IPS-20b (cell line): Measurements from ENCODE around the gene SFXN1.
A peak's percentile ranks its signal among the peaks of the same experiment; 100 is the strongest.
"Not testable (repeated sequence)": the region's sequence is repeated elsewhere in the genome, so short reads cannot be mapped to it uniquely, and the experiment has no call there.

ENCODE experiments used
- H3K27ac ChIP-seq: one replicate; pipeline ENCODE4 v1.5.1; 2013; ENCODE audit warnings: low read length
- H3K27me3 ChIP-seq: 2 replicates; pipeline ENCODE4 v1.6.1; 2013; ENCODE audit warnings: mild to moderate bottlenecking, low read length, inconsistent platforms; ENCODE audit not compliant: insufficient read depth
- H3K36me3 ChIP-seq: 2 replicates; pipeline ENCODE4 v1.6.1; 2013; ENCODE audit warnings: low read depth, mild to moderate bottlenecking, inconsistent platforms, low read length, moderate library complexity; ENCODE audit not compliant: insufficient read depth
- H3K4me1 ChIP-seq: 2 replicates; pipeline ENCODE4 v1.6.1; 2013; ENCODE audit warnings: mild to moderate bottlenecking, control low read depth, inconsistent platforms, low read length, moderate library complexity; ENCODE audit not compliant: insufficient read depth
- H3K4me3 ChIP-seq: 2 replicates; pipeline ENCODE4 v1.5.1; 2013; ENCODE audit warnings: mild to moderate bottlenecking, low read length, inconsistent platforms
- H3K9ac ChIP-seq: 2 replicates; pipeline ENCODE4 v1.6.1; 2013; ENCODE audit warnings: low read depth, mild to moderate bottlenecking, inconsistent platforms, low read length, moderate library complexity
- H3K9me3 ChIP-seq: 2 replicates; pipeline ENCODE4 v1.6.1; 2013; ENCODE audit warnings: mild to moderate bottlenecking, low read depth, low read length, inconsistent platforms; ENCODE audit not compliant: insufficient read depth

The SFXN1 gene, protein sequence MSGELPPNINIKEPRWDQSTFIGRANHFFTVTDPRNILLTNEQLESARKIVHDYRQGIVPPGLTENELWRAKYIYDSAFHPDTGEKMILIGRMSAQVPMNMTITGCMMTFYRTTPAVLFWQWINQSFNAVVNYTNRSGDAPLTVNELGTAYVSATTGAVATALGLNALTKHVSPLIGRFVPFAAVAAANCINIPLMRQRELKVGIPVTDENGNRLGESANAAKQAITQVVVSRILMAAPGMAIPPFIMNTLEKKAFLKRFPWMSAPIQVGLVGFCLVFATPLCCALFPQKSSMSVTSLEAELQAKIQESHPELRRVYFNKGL

DNA sequence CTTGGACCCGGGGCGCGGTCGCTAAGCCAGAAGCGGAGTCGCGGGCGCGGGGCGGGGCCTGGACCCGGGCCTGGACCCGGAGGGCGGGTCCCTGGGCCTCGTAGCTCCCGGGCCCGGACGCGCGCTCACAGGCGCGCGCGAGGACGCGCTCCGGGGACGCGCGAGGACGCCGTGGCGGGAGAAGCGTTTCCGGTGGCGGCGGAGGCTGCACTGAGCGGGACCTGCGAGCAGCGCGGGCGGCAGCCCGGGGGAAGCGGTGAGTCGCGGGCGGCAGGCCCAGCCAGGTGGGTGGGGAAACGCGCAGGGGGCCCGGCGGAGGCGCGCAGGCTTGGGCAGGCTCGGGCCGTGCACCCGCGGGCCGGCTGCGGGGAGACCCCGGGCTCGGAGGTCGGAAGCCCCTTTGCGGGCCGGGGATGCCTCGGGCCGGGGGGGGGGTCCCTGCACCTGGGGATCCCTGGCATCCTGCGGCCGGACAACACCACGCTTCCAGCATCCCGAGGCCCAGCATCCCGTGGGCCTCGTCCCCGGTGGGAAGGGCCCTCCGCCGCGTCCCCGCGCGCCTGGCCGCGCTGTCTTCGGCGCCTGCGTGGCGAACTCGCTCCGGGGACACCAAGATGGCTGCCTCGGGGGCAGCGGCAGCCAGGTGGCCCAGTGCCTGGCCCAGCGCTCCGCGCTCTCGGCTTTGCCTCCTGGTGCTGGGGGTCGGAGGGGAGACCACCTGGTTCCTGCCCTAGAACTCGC is at the start of gene SFXN1:
SFXN1 (plus strand) TSS at position 177 of the 741 bp plus-strand sequence. CDS start 13,544 bp downstream, outside the sequence.
- H3K36me3 ChIP-seq: peaks cover 34% of the 10 kb centered on the region
- H3K27me3 ChIP-seq: peaks cover 19% of the 10 kb centered on the region
- no peak within 1 kb of the TSS for H3K27ac ChIP-seq

DNA sequence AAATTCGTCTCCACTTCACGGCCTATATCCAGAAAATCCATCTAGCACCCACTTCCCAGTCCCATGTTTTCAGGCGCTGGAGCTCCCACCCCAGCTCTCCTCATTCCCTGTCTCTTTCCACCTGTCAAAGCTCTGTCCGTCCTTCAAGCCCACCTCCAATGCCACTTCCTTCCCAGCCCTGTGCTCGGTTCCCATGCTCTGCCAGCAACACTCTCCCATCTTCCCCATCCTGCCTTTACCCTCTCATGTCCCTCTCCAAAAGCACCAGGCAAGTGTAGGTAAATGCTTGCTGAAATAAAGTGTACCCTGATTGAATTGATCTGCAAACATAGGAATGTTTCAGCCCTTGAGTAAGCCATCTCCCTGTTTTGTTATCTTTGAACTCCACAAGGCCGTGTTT is 43.6 kb upstream of the SFXN1 start:
- Histone ChIP-seq H3K4me3 (peak overlapping the region; percentile 24; the same call in 1 of the 2 replicates), H3K27me3 (no peaks in the 10 kb centered on the region), H3K9me3 (no peaks in the 10 kb centered on the region), H3K36me3 (no peaks in the 10 kb centered on the region), H3K27ac (no peak overlapping the region), H3K4me1 (peaks cover 24% of the 10 kb centered on the region), H3K9ac (no peak overlapping the region; the same call in 1 of the 2 replicates)

More for the DNA sequence above, at the start of gene SFXN1:
- Histone ChIP-seq H3K9me3 (no peaks in the 10 kb centered on the region), H3K4me3 (peak within 1 kb of the TSS; percentile 94), H3K4me1 (peaks cover 6% of the 10 kb centered on the region; the same call in 1 of the 2 replicates), H3K9ac (peak within 1 kb of the TSS; percentile 86; the same call in 1 of the 2 replicates)

DNA sequence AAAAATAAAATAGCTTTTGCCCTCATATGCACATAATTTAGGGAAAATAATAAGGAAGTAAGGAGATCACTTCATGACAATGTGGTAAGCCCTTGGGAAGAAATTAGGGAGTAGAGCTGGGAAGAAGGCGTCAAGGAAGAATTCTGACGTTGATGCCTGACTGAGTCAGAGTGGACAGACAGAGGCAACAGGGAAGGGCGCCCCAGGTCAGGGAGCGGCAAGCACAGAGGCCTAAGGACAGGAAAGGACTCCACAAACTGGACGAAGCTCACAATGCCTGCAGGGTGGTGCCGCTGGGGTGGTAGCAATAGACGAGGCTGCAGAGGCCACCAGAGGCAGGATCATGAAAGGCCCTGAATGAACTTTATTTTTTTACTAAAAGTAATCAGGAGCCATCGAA is 42.0 kb upstream of the SFXN1 start:
- H3K27ac ChIP-seq: no peak overlapping the region
- H3K27me3 ChIP-seq: peaks cover 2% of the 10 kb centered on the region; the same call in 1 of the 2 replicates
- H3K9ac ChIP-seq: no peak overlapping the region
- no peaks in the 10 kb centered on the region for H3K9me3 ChIP-seq
- H3K4me3 ChIP-seq: no peak overlapping the region
- H3K36me3 ChIP-seq: no peaks in the 10 kb centered on the region
- H3K4me1 ChIP-seq: peaks cover 24% of the 10 kb centered on the region

DNA sequence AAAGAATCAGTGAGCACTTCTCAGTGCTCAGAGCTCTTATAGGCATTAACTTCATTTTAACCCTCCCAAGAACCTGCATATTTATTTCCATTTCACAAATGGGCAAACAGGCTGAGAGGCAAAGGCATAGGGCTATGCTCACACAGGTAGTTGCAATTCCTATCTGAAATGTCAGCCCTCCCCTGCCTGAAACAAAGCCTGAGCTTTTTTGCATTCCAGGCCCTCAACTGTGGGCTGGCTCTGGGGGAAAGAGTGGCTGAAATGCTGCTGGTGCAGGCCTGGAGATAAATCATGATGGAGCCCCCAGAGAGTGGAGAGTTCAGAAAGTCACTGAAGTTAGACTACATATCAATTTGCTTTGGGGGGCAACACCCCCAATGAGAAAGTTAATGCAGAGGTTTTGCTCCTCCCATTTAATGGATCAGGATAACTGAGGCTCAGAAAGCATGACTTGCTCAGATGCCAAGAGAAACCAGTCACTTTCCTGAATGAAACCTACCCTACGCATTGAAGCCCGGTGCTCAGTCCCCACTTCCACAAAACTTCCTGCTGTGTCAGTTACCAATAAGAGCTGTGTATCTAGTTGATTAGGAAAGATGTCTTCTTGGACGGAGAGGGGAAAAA is 40.0 kb upstream of the SFXN1 start:
- no peak overlapping the region for H3K9ac ChIP-seq
- no peak overlapping the region for H3K27ac ChIP-seq
- H3K4me3 ChIP-seq: no peak overlapping the region
- no peaks in the 10 kb centered on the region for H3K36me3 ChIP-seq
- no peaks in the 10 kb centered on the region for H3K9me3 ChIP-seq
- peaks cover 22% of the 10 kb centered on the region for H3K27me3 ChIP-seq
- H3K4me1 ChIP-seq: peaks cover 24% of the 10 kb centered on the region

DNA sequence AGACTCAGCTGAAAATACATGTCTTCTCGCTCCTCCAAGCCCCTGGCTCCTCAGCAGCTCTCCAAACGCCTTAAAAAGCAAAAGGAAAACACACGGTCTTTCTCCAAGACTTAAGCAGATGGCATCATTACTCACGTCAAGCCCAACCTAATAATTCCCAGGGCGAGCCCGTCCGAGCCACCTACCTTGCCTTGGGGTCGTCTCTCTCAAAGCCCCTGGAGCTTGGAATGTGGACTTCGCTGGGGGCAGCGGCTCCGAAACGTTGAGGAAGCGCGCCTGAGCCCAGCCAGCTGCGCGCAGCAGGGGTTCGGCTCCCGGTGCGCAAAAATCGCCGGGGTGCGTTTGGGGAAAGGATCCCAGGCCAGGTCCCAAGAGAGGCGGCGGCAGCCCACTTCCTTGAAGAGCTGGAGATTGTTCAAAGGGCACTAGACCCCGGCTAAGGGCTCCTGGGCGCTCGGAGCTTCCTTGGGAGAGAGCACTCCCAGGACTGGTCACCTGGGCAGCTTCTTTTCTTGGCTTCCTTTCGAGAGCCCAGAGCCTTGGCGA is 34.8 kb upstream of the SFXN1 start:
- peak overlapping the region; percentile 66 for H3K4me3 ChIP-seq
- no peaks in the 10 kb centered on the region for H3K36me3 ChIP-seq
- peaks cover 5% of the 10 kb centered on the region; the same call in 1 of the 2 replicates for H3K4me1 ChIP-seq
- peaks cover 68% of the 10 kb centered on the region for H3K27me3 ChIP-seq
- H3K9me3 ChIP-seq: no peaks in the 10 kb centered on the region
- no peak overlapping the region for H3K9ac ChIP-seq
- no peak overlapping the region for H3K27ac ChIP-seq

DNA sequence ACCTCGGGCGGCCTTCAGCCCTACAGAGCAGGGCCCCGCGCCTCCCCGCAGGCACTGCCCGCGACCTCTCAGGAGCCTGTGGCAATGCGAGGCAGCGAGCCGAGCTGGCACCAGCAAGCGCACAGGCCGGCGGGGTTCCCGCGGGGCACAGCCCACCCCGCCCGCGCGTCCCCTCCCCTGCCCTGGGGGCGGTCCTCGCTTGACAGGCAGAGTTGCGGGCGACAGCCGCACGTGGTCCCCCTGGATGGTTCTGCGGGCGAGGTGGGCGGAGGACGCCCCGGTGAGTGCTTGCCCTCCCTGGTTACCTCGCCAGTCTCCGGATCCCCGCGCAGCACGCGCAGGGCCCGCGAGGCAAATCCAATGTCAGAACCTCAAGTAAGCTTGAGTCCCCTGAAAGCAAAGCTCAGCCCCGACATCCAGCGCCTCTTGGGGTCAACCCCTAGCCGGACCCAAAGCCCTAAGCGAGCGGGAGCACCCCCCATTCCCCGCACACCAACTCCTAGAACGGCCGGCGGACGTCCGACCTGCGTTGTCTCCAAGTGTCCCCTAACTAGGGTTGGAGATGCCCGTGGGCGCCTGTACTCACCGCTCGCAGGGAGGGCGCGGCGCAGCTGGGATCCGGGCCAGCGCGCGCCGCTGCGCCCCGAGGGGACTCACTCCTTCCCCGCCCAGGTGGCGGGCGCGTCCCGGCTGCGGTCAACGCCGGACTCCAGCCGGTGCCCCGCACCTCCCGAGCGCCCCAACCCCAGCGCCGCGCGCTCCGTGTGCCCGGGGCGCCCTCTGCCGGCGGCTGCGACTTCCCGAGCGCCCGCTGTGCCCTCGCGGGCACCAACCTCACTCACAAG is 34.1 kb upstream of the SFXN1 start, which contains the start of gene DRD1:
DRD1 (minus strand) TSS at position 123 of the 845 bp plus-strand sequence. CDS start 1,083 bp downstream, outside the sequence.
- Histone ChIP-seq H3K27ac (no peak within 1 kb of the TSS), H3K4me3 (peak within 1 kb of the TSS; percentile 66), H3K4me1 (peaks cover 7% of the 10 kb centered on the region; the same call in 1 of the 2 replicates), H3K9me3 (no peaks in the 10 kb centered on the region), H3K36me3 (no peaks in the 10 kb centered on the region), H3K27me3 (peaks cover 68% of the 10 kb centered on the region), H3K9ac (no peak within 1 kb of the TSS)

DNA sequence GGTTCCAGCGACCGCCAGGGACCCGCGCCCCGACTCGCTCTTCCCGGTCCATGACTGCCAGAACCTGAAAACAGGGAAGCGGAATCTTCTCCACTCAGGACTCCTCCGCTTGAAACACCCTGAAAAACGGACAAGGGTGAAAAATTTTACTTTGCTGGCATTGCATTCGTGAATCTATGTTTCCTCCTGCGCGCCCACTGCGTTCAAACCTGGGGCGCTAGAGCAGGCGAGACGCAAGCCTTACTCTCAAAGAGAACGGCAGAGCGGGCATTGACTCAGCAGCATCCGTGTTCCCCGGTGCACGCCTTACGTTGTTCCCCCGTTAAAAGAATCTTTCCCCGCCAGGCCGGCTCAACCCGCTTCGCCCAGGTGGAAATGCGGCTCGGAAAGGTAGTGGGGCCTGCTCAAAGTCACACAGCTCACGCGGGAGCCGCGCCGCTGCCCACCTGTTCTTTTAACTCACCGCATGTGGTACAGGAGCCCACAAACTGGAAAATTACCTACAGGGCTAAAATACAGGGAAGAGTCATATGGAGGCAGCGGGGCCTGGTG is 33.4 kb upstream of the SFXN1 start:
- H3K9ac ChIP-seq: no peak overlapping the region
- H3K9me3 ChIP-seq: no peaks in the 10 kb centered on the region
- H3K27me3 ChIP-seq: peaks cover 71% of the 10 kb centered on the region
- no peaks in the 10 kb centered on the region for H3K36me3 ChIP-seq
- H3K27ac ChIP-seq: no peak overlapping the region
- peaks cover 7% of the 10 kb centered on the region; the same call in 1 of the 2 replicates for H3K4me1 ChIP-seq
- H3K4me3 ChIP-seq: peak overlapping the region; percentile 48; the same call in 1 of the 2 replicates

DNA sequence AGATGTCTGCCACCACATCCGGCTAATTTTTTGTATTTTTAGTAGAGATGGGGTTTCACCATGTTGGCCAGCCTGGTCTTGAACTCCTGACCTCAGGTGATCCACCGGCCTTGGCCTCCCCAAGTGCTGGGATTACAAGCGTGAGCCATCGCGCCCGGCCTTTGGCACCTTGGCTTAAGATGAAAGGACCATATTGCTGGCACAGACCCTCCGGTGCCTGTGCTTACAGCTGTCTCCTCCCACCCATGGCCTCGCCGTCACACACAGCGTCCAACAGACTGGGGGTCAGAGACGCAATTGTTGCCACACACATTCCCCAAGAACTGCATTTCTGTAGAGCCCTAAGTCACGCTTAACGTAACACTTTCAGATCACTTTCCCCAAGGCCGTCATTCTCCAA is 32.0 kb upstream of the SFXN1 start:
- peaks cover 69% of the 10 kb centered on the region for H3K27me3 ChIP-seq

DNA sequence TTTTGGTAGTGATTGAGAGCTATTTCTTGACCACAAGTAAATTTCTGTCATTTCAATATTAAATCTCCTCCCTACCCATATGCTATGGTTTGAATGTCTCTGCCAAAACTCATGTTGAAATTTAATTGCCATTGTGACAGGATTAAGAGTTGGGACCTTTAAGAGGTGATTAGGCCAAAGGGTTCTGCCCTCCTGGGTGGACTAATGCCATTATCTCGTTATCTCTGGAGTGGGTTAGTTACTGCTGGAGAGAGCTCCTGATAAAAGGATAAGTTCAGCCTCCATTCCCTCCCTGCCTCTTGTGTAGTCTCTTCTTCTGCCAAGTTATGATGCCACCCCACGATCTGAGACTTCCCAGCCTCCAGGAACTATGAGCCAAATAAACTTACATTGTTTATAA is 30.8 kb upstream of the SFXN1 start:
- Histone ChIP-seq H3K36me3 (no peaks in the 10 kb centered on the region), H3K4me3 (no peak overlapping the region), H3K9ac (no peak overlapping the region), H3K27ac (no peak overlapping the region), H3K4me1 (peaks cover 7% of the 10 kb centered on the region; the same call in 1 of the 2 replicates), H3K9me3 (no peaks in the 10 kb centered on the region), H3K27me3 (peaks cover 57% of the 10 kb centered on the region)

More for the DNA sequence above, 32.0 kb upstream of the SFXN1 start:
- not testable (repeated sequence) for H3K4me1 ChIP-seq, H3K4me3 ChIP-seq, H3K9ac ChIP-seq, H3K9me3 ChIP-seq, H3K27ac ChIP-seq, H3K36me3 ChIP-seq

DNA sequence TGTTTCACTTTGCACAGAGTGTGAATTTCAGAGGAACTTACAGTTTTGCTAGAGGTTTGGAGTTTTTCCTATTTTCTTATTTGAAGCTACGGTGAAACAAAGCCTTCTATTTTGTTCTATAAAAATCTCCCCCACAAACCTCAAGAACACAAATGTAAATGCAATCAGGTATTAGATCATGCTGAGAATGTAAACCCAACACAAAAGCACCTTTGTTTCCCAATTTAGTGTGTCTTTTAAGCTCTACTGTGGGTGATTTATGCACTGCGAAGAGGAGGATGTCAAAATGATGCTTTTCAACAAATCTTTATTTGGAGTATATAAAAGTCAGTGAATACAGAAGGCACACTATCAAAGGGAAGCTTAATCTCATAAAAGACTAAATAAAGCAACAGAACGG is 30.1 kb upstream of the SFXN1 start:
- Histone ChIP-seq H3K27ac (no peak overlapping the region), H3K4me1 (peaks cover 7% of the 10 kb centered on the region; the same call in 1 of the 2 replicates), H3K4me3 (no peak overlapping the region), H3K36me3 (no peaks in the 10 kb centered on the region), H3K9me3 (no peaks in the 10 kb centered on the region), H3K27me3 (peaks cover 50% of the 10 kb centered on the region), H3K9ac (no peak overlapping the region)
